ENCODE measurements around the gene SLC12A5.

Gene SLC12A5

GRCh38 chr20:46060975-46061374 lies 32.0 kb downstream of the SLC12A5 start:
- WGBS, 2 experiments, result 93 to 94% methylated on average over 4 of the region's 4 CpGs

GRCh38 chr20:46062151-46062550 lies 33.1 kb downstream of the SLC12A5 start:
- Histone ChIP-seq H3K27me3 (ENCODE audit: control insufficient read depth, insufficient read depth, low read length, poor library complexity, severe bottlenecking) (peaks cover 29% of the 10 kb centered on the region), H3K36me3 (ENCODE audit: control insufficient read depth, insufficient read depth, low read length) (peaks cover 61% of the 10 kb centered on the region), H3K9me3 (ENCODE audit: control insufficient read depth, low read length) (no peaks in the 10 kb centered on the region), H3K27ac (ENCODE audit: insufficient read depth, low read depth, low read length, poor library complexity, severe bottlenecking) (no peak overlapping the region), H3K4me1 (ENCODE audit: control insufficient read depth, insufficient read depth, low read length) (peaks cover 4% of the 10 kb centered on the region), H3K4me3 (ENCODE audit: insufficient read depth, low read depth, low read length) (no peak overlapping the region)
- 89 to 96% methylated on average over 4 of the region's 4 CpGs for WGBS, 2 experiments

More at GRCh38 chr20:46060975-46061374, 32.0 kb downstream of the SLC12A5 start:
- peaks cover 41% of the 10 kb centered on the region for H3K27me3 ChIP-seq (ENCODE audit: control insufficient read depth, insufficient read depth, low read length, poor library complexity, severe bottlenecking)
- no peak overlapping the region for H3K4me3 ChIP-seq (ENCODE audit: insufficient read depth, low read depth, low read length)
- H3K9me3 ChIP-seq (ENCODE audit: control insufficient read depth, low read length), result no peaks in the 10 kb centered on the region
- H3K36me3 ChIP-seq (ENCODE audit: control insufficient read depth, insufficient read depth, low read length), result peaks cover 50% of the 10 kb centered on the region
- H3K4me1 ChIP-seq (ENCODE audit: control insufficient read depth, insufficient read depth, low read length), result peaks cover 4% of the 10 kb centered on the region
- H3K27ac ChIP-seq (ENCODE audit: insufficient read depth, low read depth, low read length, poor library complexity, severe bottlenecking), result no peak overlapping the region

DNA sequence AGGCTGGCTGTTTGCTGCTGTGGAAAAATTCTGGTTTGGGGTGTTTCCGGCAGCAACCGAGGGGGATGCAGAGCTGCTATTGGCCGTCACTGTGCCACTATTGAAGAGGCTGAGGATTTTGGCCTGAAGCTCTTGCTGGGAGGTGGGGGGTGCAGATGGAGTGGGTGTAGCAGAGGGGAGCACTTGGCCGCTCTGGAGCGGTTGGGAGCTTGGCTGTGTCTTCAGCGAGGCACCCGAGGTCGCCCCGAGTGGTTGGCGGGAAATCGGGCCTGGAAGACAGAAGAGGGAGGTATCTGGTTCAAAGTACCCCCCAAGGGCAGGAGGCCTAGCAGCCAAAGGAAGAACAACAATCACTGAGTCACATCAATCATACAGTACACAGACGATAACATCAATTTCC lies 33.6 kb downstream of the SLC12A5 start:
- no peak overlapping the region for H3K4me3 ChIP-seq (ENCODE audit: insufficient read depth, low read depth, low read length)

GRCh38 chr20:46063151-46063550 lies 34.1 kb downstream of the SLC12A5 start:
- WGBS, 2 experiments, result 94 to 95% methylated on average over 8 of the region's 8 CpGs
- Histone ChIP-seq H3K4me3 (ENCODE audit: insufficient read depth, low read depth, low read length) (no peak overlapping the region), H3K27ac (ENCODE audit: insufficient read depth, low read depth, low read length, poor library complexity, severe bottlenecking) (no peak overlapping the region), H3K4me1 (ENCODE audit: control insufficient read depth, insufficient read depth, low read length) (no peaks in the 10 kb centered on the region), H3K27me3 (ENCODE audit: control insufficient read depth, insufficient read depth, low read length, poor library complexity, severe bottlenecking) (peaks cover 19% of the 10 kb centered on the region), H3K9me3 (ENCODE audit: control insufficient read depth, low read length) (no peaks in the 10 kb centered on the region), H3K36me3 (ENCODE audit: control insufficient read depth, insufficient read depth, low read length) (peaks cover 66% of the 10 kb centered on the region)

More for the DNA sequence above, 33.6 kb downstream of the SLC12A5 start:
- Histone ChIP-seq H3K36me3 (ENCODE audit: control insufficient read depth, insufficient read depth, low read length) (peaks cover 61% of the 10 kb centered on the region), H3K27me3 (ENCODE audit: control insufficient read depth, insufficient read depth, low read length, poor library complexity, severe bottlenecking) (peaks cover 24% of the 10 kb centered on the region), H3K27ac (ENCODE audit: insufficient read depth, low read depth, low read length, poor library complexity, severe bottlenecking) (no peak overlapping the region), H3K4me1 (ENCODE audit: control insufficient read depth, insufficient read depth, low read length) (peaks cover 4% of the 10 kb centered on the region), H3K9me3 (ENCODE audit: control insufficient read depth, low read length) (no peaks in the 10 kb centered on the region)
- 95 to 96% methylated on average over 12 of the region's 12 CpGs for WGBS, 2 experiments

GRCh38 chr20:46063652-46064054 lies 34.6 kb downstream of the SLC12A5 start:
- WGBS, 2 experiments, result 92 to 96% methylated on average over 3 of the region's 3 CpGs
- Histone ChIP-seq H3K4me1 (ENCODE audit: control insufficient read depth, insufficient read depth, low read length) (no peaks in the 10 kb centered on the region), H3K4me3 (ENCODE audit: insufficient read depth, low read depth, low read length) (no peak overlapping the region), H3K27ac (ENCODE audit: insufficient read depth, low read depth, low read length, poor library complexity, severe bottlenecking) (no peak overlapping the region), H3K9me3 (ENCODE audit: control insufficient read depth, low read length) (no peaks in the 10 kb centered on the region), H3K36me3 (ENCODE audit: control insufficient read depth, insufficient read depth, low read length) (peaks cover 70% of the 10 kb centered on the region), H3K27me3 (ENCODE audit: control insufficient read depth, insufficient read depth, low read length, poor library complexity, severe bottlenecking) (peaks cover 14% of the 10 kb centered on the region)

GRCh38 chr20:46065006-46065405 lies 36.0 kb downstream of the SLC12A5 start:
- H3K4me1 ChIP-seq (ENCODE audit: control insufficient read depth, insufficient read depth, low read length), result no peaks in the 10 kb centered on the region
- no peak overlapping the region for H3K4me3 ChIP-seq (ENCODE audit: insufficient read depth, low read depth, low read length)
- no peak overlapping the region for H3K27ac ChIP-seq (ENCODE audit: insufficient read depth, low read depth, low read length, poor library complexity, severe bottlenecking)
- WGBS, 2 experiments, result 95 to 96% methylated on average over 9 of the region's 9 CpGs
- peaks cover 80% of the 10 kb centered on the region for H3K36me3 ChIP-seq (ENCODE audit: control insufficient read depth, insufficient read depth, low read length)
- H3K9me3 ChIP-seq (ENCODE audit: control insufficient read depth, low read length), result no peaks in the 10 kb centered on the region
- H3K27me3 ChIP-seq (ENCODE audit: control insufficient read depth, insufficient read depth, low read length, poor library complexity, severe bottlenecking), result peaks cover under 1% of the 10 kb centered on the region

GRCh38 chr20:46065691-46066090 lies 36.7 kb downstream of the SLC12A5 start:
- Histone ChIP-seq H3K27ac (ENCODE audit: insufficient read depth, low read depth, low read length, poor library complexity, severe bottlenecking) (no peak overlapping the region), H3K36me3 (ENCODE audit: control insufficient read depth, insufficient read depth, low read length) (peaks cover 84% of the 10 kb centered on the region), H3K4me1 (ENCODE audit: control insufficient read depth, insufficient read depth, low read length) (no peaks in the 10 kb centered on the region), H3K9me3 (ENCODE audit: control insufficient read depth, low read length) (no peaks in the 10 kb centered on the region), H3K27me3 (ENCODE audit: control insufficient read depth, insufficient read depth, low read length, poor library complexity, severe bottlenecking) (no peaks in the 10 kb centered on the region), H3K4me3 (ENCODE audit: insufficient read depth, low read depth, low read length) (no peak overlapping the region)
- 89 to 96% methylated on average over 3 of the region's 3 CpGs for WGBS, 2 experiments

DNA sequence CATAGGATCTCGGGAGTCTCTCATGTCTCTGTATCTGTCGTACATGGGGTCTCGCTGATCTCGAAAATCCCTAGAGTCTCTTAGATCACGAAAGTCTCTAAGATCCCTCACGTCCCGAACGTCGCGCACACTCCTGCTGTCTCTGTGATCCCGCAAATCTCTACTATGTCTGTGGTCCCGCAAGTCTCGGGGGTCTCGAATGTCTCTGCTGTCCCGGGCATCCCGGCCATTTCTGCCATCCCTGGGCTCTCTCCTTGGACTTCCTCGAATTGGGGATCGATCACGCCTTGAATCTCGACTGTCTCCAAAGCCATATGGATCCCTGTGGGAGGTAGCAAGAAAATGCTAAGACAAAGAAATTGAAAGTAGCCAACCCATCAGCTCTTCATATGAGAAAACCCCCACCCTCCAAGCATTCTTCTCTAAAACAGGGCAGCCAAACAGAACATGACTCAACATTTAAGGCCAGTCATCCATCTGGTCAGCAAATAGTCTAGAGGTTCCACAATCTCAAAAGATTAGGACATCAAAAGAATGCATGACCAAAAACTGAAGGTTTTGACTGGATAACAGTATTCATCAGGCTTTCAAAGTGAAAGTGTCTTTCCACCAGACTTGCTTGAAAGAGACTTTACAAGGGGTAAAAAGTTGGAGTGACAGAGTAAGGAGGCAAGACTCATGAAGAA lies 41.3 kb downstream of the SLC12A5 start:
- WGBS, 2 experiments, result 94 to 95% methylated on average over 20 of the region's 20 CpGs
- Histone ChIP-seq H3K9me3 (ENCODE audit: control insufficient read depth, low read length) (no peaks in the 10 kb centered on the region), H3K4me1 (ENCODE audit: control insufficient read depth, insufficient read depth, low read length) (peaks cover 19% of the 10 kb centered on the region), H3K27me3 (ENCODE audit: control insufficient read depth, insufficient read depth, low read length, poor library complexity, severe bottlenecking) (no peaks in the 10 kb centered on the region), H3K36me3 (ENCODE audit: control insufficient read depth, insufficient read depth, low read length) (peaks cover 42% of the 10 kb centered on the region), H3K27ac (ENCODE audit: insufficient read depth, low read depth, low read length, poor library complexity, severe bottlenecking) (no peak overlapping the region), H3K4me3 (ENCODE audit: insufficient read depth, low read depth, low read length) (no peak overlapping the region)

GRCh38 chr20:46071573-46071972 lies 42.6 kb downstream of the SLC12A5 start:
- WGBS, 2 experiments, result 90 to 92% methylated on average over 3 of the region's 3 CpGs
- Histone ChIP-seq H3K9me3 (ENCODE audit: control insufficient read depth, low read length) (no peaks in the 10 kb centered on the region), H3K4me3 (ENCODE audit: insufficient read depth, low read depth, low read length) (no peak overlapping the region), H3K36me3 (ENCODE audit: control insufficient read depth, insufficient read depth, low read length) (peaks cover 34% of the 10 kb centered on the region), H3K27ac (ENCODE audit: insufficient read depth, low read depth, low read length, poor library complexity, severe bottlenecking) (no peak overlapping the region), H3K27me3 (ENCODE audit: control insufficient read depth, insufficient read depth, low read length, poor library complexity, severe bottlenecking) (no peaks in the 10 kb centered on the region), H3K4me1 (ENCODE audit: control insufficient read depth, insufficient read depth, low read length) (peaks cover 24% of the 10 kb centered on the region)

- Histone ChIP-seq H3K27ac (ENCODE audit: insufficient read depth, low read depth, low read length, poor library complexity, severe bottlenecking) (no peak overlapping the region), H3K36me3 (ENCODE audit: control insufficient read depth, insufficient read depth, low read length) (peaks cover 26% of the 10 kb centered on the region), H3K9me3 (ENCODE audit: control insufficient read depth, low read length) (no peaks in the 10 kb centered on the region), H3K27me3 (ENCODE audit: control insufficient read depth, insufficient read depth, low read length, poor library complexity, severe bottlenecking) (no peaks in the 10 kb centered on the region), H3K4me1 (ENCODE audit: control insufficient read depth, insufficient read depth, low read length) (peaks cover 24% of the 10 kb centered on the region), H3K4me3 (ENCODE audit: insufficient read depth, low read depth, low read length) (no peak overlapping the region)
- 91 to 99% methylated on average over 3 to 4 of the region's 4 CpGs for WGBS, 2 experiments
Observed at GRCh38 chr20:46073024-46073423, 44.0 kb downstream of the SLC12A5 start.

Data from ectodermal cell (in vitro differentiated cells).